Activated T-helper 2 cell treated with anti-CD3 and anti-CD28 coated beads, Interferon-gamma antibody, Interleukin-2, Interleukin-4, amounts not matched to agents 10 μg/mL and 5 μg/mL and 100 μg/mL, durations not matched to agents 14 hours and 24 hours and 36 hours (primary cell): ENCODE measurements around the gene RUSF1. TPM values are rescaled to one million over a fixed set of nuclear protein-coding genes. Genes with fewer than 3 reads are reported as not detected.
A peak's percentile ranks its signal among the peaks of the same experiment; 100 is the strongest.
"Not testable (repeated sequence)": the region's sequence is repeated elsewhere in the genome, so short reads cannot be mapped to it uniquely, and the experiment has no call there.

Source experiments
- DNase-seq: peaks from one replicate; pipeline ENCODE4 v3.0.0; 2021; ENCODE audit warnings: low spot score
- H3K27ac Mint-ChIP-seq: one replicate; pipeline ENCODE4 v1.8.0; 2021; ENCODE audit warnings: mixed read lengths
- H3K27me3 Mint-ChIP-seq: one replicate; pipeline ENCODE4 v1.8.0; 2021; ENCODE audit warnings: low read depth, mixed read lengths
- H3K36me3 Mint-ChIP-seq: one replicate; pipeline ENCODE4 v1.8.0; 2021; ENCODE audit warnings: low read depth, mixed read lengths
- H3K4me1 Mint-ChIP-seq: one replicate; pipeline ENCODE4 v1.8.0; 2021; ENCODE audit warnings: low read depth, mixed read lengths
- H3K4me3 Mint-ChIP-seq: one replicate; pipeline ENCODE4 v1.8.0; 2021; ENCODE audit warnings: low read depth, mild to moderate bottlenecking, moderate library complexity, mixed read lengths
- H3K9me3 Mint-ChIP-seq: one replicate; pipeline ENCODE4 v1.8.0; 2021; ENCODE audit warnings: mixed read lengths
- intact Hi-C: fragments of 100-400 bp; cut with micrococcal nuclease; formaldehyde crosslinking; loops from one replicate; pipeline ENCODE4 v1.15.1; 2023
- total RNA-seq: library from RNA; stranded (reverse); gene quantifications from 2 replicates; pipeline ENCODE4 v1.2.3, GENCODE V29; 2022

The RUSF1 gene
- total RNA-seq, 1 donor from 2014 or later = 41.2 TPM

- intact Hi-C loops = loop anchor here (5.0 kb wide), 1 partner anchor 190 kb away; no protein-coding TSS in a partner anchor
- Mint-ChIP-seq H3K36me3 (peaks cover 29% of the 10 kb centered on the region), H3K4me3 (peak overlapping the region; percentile 94), H3K9me3 (no peaks in the 10 kb centered on the region), H3K27me3 (no peaks in the 10 kb centered on the region), H3K27ac (peak overlapping the region; percentile 87), H3K4me1 (peaks cover 30% of the 10 kb centered on the region)
- DNase-seq = no peak
These were observed 618 bp downstream of the RUSF1 start for GRCh38 chr16:31507617-31507928.

DNA sequence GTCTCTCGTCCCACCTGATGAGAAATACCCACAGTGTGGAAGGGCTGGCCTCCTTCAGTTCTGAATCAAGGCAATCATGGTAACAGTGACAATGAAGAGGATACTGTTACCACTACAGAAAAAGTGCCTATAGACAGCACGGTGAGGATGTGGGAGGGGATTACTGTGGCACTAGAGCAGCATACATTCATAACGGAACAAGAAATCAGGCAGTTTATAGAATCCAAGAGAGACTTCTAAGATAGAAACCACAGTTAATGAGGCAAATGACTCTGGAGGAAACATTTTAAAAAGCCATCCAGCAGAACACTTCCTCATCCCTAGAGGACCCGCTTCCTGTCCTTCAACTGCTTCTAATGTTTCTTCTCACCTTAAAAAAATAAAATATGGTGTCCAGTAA lies 2.7 kb downstream of the RUSF1 start:
- H3K27me3 Mint-ChIP-seq = no peaks in the 10 kb centered on the region
- intact Hi-C loops = loop anchor here (5.0 kb wide), 1 partner anchor 192 kb away; no protein-coding TSS in a partner anchor
- peaks cover 32% of the 10 kb centered on the region for H3K36me3 Mint-ChIP-seq
- peaks cover 30% of the 10 kb centered on the region for H3K4me1 Mint-ChIP-seq
- H3K27ac Mint-ChIP-seq = peak overlapping the region; percentile 82
- DNase-seq = no peak
- no peak overlapping the region for H3K4me3 Mint-ChIP-seq
- H3K9me3 Mint-ChIP-seq = no peaks in the 10 kb centered on the region

DNA sequence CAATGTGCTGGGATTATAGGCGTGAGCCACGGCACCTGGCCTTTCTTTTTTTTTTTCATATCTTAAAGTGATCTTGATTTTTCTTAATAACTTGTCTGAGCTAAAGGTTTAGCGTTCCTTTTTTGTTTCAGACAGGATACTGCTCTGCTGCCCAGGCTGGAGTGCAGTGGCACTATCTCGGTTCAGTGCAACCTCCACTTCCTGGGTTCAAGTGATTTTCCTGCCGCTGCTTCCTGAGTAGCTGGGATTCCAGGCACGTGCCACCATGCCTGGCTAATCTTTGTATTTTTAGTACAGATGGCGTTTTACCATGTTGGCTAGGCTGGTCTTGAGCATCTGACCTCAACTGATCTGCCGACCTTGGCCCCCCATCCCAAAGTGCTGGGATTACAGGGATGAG lies 4.0 kb downstream of the RUSF1 start:
- peaks cover 25% of the 10 kb centered on the region for H3K4me1 Mint-ChIP-seq
- H3K4me3 Mint-ChIP-seq = no peak overlapping the region
- peaks cover 36% of the 10 kb centered on the region for H3K36me3 Mint-ChIP-seq
- no peak overlapping the region for H3K27ac Mint-ChIP-seq
- no peaks in the 10 kb centered on the region for H3K9me3 Mint-ChIP-seq
- intact Hi-C loops = no loop called here
- H3K27me3 Mint-ChIP-seq = no peaks in the 10 kb centered on the region
- DNase-seq = no peak

DNA sequence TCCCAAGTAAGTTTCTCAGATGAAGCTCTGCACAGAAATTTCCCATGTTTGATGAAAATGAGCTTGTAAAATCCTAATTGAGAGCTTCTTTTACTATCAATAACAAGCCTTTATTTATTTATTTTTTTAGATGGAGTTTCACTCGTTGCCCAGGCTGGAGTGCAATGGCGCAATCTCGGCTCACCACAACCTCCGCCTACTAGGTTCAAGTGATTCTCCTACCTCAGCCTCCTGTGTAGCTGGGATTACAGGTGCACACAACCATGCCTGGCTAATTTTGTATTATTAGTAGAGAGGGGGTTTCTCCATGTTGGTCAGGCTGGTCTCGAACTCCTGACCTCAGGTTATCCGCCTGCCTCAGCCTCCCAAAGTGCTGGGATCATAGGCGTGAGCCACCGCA lies 4.6 kb downstream of the RUSF1 start:
- H3K9me3 Mint-ChIP-seq, H3K27ac Mint-ChIP-seq, DNase-seq, intact Hi-C loops, H3K4me3 Mint-ChIP-seq, H3K27me3 Mint-ChIP-seq: not testable (repeated sequence)
- H3K4me1 Mint-ChIP-seq = peaks cover 21% of the 10 kb centered on the region
- H3K36me3 Mint-ChIP-seq = peaks cover 30% of the 10 kb centered on the region

- Mint-ChIP-seq H3K4me1 (peaks cover 21% of the 10 kb centered on the region), H3K27me3 (no peaks in the 10 kb centered on the region)
- intact Hi-C loops = no loop called here
These were observed 5.2 kb downstream of the RUSF1 start for GRCh38 chr16:31502981-31503380.

DNA sequence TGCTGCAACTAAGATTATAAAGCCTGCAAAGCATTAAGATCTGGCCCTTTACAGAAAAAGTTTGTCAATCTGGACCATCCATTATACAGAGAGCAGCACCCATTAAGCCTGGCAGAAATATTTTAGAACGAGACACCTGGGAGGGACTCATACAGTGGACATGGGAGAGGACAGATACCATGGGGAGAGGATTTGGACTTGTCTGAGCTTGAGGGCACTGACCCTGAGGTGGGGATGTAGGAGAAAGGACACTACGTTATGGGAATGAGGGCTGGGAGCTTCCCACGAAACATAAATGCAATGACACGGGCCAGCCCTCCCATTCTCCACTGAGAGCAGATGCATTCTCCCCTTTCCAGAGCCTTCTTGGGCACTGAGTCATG lies 6.2 kb downstream of the RUSF1 start:
- no peaks in the 10 kb centered on the region for H3K9me3 Mint-ChIP-seq
- no peak overlapping the region for H3K27ac Mint-ChIP-seq
- no peaks in the 10 kb centered on the region for H3K27me3 Mint-ChIP-seq
- intact Hi-C loops = no loop called here
- no peak overlapping the region for H3K4me3 Mint-ChIP-seq
- H3K36me3 Mint-ChIP-seq = peaks cover 35% of the 10 kb centered on the region
- DNase-seq = no peak
- H3K4me1 Mint-ChIP-seq = peaks cover 15% of the 10 kb centered on the region

More at GRCh38 chr16:31502981-31503380, 5.2 kb downstream of the RUSF1 start:
- no peak overlapping the region for H3K27ac Mint-ChIP-seq
- H3K36me3 Mint-ChIP-seq = peaks cover 29% of the 10 kb centered on the region
- H3K9me3 Mint-ChIP-seq = no peaks in the 10 kb centered on the region
- no peak for DNase-seq
- H3K4me3 Mint-ChIP-seq = no peak overlapping the region

- intact Hi-C loops = no loop called here
- DNase-seq = no peak
- Mint-ChIP-seq H3K9me3 (no peaks in the 10 kb centered on the region), H3K4me3 (no peak overlapping the region), H3K36me3 (peaks cover 35% of the 10 kb centered on the region), H3K27ac (no peak overlapping the region), H3K27me3 (no peaks in the 10 kb centered on the region), H3K4me1 (peaks cover 15% of the 10 kb centered on the region)
These were observed 6.8 kb downstream of the RUSF1 start for GRCh38 chr16:31501226-31501965.

GRCh38 chr16:31499928-31500327 lies 8.3 kb downstream of the RUSF1 start:
- Mint-ChIP-seq H3K4me3 (no peak overlapping the region), H3K4me1 (peaks cover 5% of the 10 kb centered on the region), H3K36me3 (peaks cover 27% of the 10 kb centered on the region), H3K27me3 (no peaks in the 10 kb centered on the region), H3K27ac (no peak overlapping the region), H3K9me3 (no peaks in the 10 kb centered on the region)
- intact Hi-C loops = no loop called here
- no peak for DNase-seq

DNA sequence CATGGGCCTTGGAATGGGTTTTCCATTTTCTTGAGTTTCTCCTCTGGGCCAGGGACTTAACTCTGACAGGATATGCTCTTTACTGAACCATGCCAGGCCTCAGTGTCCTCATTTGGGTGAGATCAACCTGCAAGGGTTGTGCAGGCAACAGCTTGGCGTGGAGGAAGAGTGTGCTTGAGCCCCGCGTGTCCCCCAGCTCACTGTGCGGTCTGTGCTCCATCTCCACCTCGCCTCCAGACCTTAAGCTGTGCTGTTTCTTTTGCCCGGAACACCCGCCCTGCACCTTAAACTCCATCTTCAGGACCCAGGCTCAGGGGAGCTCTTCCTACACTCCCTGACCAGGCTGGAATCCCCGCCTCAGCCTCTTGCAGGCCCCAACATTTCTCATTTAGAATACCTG lies 9.7 kb downstream of the RUSF1 start:
- Mint-ChIP-seq H3K27ac (no peak overlapping the region), H3K9me3 (no peaks in the 10 kb centered on the region), H3K4me1 (no peaks in the 10 kb centered on the region), H3K36me3 (peaks cover 22% of the 10 kb centered on the region), H3K4me3 (no peak overlapping the region), H3K27me3 (no peaks in the 10 kb centered on the region)
- no peak for DNase-seq
- intact Hi-C loops = no loop called here

DNA sequence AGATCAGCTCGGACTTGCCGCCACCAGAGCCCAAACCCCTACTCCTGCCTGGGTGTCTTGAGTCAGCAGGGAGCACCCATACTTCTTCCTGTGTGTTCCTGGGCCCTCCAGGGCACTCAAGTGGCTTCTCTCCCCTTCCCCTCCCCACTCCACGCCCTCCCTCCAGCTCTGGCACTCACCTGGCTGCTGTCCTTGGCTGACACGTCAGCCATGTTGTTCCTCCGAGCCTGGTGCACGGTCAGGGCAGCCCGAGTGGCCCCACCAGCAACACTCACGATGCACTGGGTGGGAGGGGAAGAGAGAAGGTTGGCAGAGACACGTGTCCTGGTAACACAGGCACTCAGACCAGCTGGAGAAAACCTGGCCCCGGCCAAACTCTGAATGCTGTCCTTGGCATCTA lies 11.5 kb downstream of the RUSF1 start:
- no peaks in the 10 kb centered on the region for H3K9me3 Mint-ChIP-seq
- H3K27ac Mint-ChIP-seq = no peak overlapping the region
- no peak overlapping the region for H3K4me3 Mint-ChIP-seq
- no peak for DNase-seq
- intact Hi-C loops = no loop called here
- H3K27me3 Mint-ChIP-seq = no peaks in the 10 kb centered on the region
- no peaks in the 10 kb centered on the region for H3K4me1 Mint-ChIP-seq
- H3K36me3 Mint-ChIP-seq = peaks cover 35% of the 10 kb centered on the region

- intact Hi-C loops = no loop called here
- Mint-ChIP-seq H3K4me1 (no peaks in the 10 kb centered on the region), H3K4me3 (no peak overlapping the region), H3K9me3 (no peaks in the 10 kb centered on the region), H3K27me3 (no peaks in the 10 kb centered on the region), H3K36me3 (peaks cover 34% of the 10 kb centered on the region), H3K27ac (no peak overlapping the region)
- no peak for DNase-seq
These were observed 14.6 kb downstream of the RUSF1 start for GRCh38 chr16:31493506-31494125.

DNA sequence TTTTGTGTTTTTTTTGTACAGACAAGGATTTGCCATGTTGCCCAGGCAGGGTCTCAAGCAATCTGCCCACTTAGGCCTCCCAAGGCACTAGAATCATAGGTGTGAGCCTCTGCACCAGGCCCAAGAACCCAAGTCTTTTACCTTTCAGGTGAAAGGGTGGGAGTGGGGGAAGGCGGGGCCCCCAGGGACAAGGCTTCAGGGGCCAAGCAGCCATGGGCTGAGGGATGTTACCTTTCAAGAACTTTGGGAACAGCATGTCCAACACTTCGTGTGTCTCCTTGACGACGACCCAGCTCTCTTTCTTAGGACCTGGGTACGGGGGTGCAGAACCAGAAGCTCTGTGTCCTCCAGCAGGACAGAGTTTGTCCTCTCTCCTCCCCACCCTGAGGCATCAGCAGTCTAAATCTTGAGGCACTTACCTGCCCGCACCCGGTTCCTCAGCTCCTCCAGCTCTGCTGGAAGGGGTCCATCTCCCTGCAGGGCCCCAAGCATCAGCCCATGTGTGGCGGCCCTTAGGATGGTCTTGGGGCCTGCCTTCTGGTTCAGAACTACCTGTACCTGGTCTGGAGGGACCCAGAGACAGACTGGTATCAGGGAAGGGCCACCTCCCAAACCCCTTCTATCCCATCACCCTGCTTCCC lies 16.3 kb downstream of the RUSF1 start:
- Mint-ChIP-seq H3K27me3 (no peaks in the 10 kb centered on the region), H3K4me1 (peaks cover 3% of the 10 kb centered on the region), H3K27ac (no peak overlapping the region), H3K9me3 (no peaks in the 10 kb centered on the region), H3K36me3 (peaks cover 24% of the 10 kb centered on the region), H3K4me3 (no peak overlapping the region)
- no peak for DNase-seq
- intact Hi-C loops = no loop called here
